ENCODE results near the gene NARF. TPM values are rescaled to one million over a fixed set of nuclear protein-coding genes. Genes with fewer than 3 reads are reported as not detected.

Gene NARF
- total RNA-seq, 2 experiments from 2014 or later = 114 TPM

DNA sequence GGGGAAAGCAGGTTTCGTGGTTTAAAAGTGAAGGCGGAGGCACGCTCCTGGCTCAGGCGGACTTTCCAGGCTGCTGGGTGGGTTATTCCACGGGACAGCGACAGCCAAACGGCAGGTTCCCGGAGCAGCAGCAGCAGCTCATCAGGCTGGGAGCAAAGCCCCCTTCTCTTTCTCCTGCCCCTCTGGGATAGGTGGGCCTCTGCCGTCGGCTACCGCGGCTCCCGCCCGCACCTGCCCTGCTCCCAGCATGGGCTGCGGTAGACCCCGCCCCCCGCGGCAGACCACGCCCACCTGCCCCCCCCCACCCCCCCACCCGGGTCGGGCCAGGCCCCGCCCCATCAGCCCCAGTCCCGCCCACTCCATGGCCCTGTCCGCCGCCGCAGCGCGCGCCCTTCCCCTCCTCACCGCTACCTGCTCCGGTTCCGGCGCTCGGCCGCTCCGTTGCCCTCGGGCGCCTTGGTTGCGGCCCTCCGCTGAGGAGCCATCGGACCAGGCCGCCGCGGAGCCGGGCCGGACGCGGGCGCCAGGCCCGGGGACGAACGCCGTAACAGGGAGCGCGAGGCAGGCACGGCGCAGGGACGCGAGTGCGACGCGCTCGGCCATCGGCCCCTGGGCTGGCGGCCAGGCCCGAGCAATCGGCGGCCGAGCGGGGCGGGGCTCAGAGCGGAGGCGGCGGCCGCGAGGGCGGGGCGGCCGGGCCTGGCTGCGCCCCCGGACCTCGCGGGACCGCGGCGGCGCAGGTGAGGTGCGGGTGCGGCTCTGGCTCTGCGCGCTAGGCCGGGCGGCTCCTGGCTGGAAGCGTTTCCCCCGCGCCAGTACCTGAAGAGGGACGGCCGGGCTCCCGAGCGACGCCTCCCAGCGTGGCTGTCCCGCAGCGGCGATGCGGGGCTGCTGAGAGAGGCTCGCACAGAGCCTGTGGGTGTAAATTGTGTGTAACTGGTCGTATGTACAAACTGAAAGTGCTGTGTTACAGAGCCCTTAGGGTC, 40.2 kb upstream of the NARF start, which contains the start of the genes HEXD and OGFOD3:
Gene HEXD (plus strand): TSS at position 347 of the 986 bp plus-strand sequence. CDS start 1,453 bp downstream, outside the sequence.
Gene OGFOD3 (minus strand): TSS at position 586 of the 986 bp plus-strand sequence. CDS start 101 bp downstream, at position 485.
- no peaks in the 10 kb centered on the region for H3K27me3 Mint-ChIP-seq
- H3K4me1 Mint-ChIP-seq = peaks cover 25% of the 10 kb centered on the region
- CTCF ChIA-PET = interaction anchor here (0.6 to 1.7 kb wide), 8 partner anchors 17 to 399 kb away, joined by 3 to 7 read pairs (median 4); partner anchors contain the start of genes CSNK1D and TEX19
- H3K36me3 Mint-ChIP-seq = peaks cover 23% of the 10 kb centered on the region
- ATAC-seq = peak; percentile 91
- H3K9me3 Mint-ChIP-seq (ENCODE audit: low read depth) = no peaks in the 10 kb centered on the region
- H3K27ac Mint-ChIP-seq = peak within 1 kb of the TSS; percentile 89
- peak within 1 kb of the TSS; percentile 80 for H3K4me3 Mint-ChIP-seq
- DNase-seq = peak; percentile 88

DNA sequence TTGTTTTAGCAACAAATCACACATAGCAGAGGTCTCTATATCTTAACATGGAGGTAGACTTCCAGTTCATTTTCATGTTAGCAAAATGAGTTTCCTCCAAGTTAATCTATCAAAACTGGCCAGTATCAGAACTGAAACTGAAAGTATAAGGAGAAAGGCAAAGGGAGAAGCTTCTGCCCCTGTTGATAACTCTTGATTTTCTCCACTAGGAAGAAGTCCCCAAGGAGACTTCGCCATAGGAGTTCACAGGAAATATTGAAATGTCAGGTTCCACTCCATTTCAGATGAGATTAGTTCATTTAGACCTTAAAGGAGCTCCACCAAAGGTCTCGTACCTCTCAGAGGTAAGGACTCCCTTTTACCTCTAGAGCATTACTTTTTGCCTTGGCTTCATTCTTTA, 39.0 kb upstream of the NARF start:
- peaks cover 23% of the 10 kb centered on the region for H3K36me3 Mint-ChIP-seq
- H3K27ac Mint-ChIP-seq = peak overlapping the region; percentile 89
- peak overlapping the region; percentile 80 for H3K4me3 Mint-ChIP-seq
- DNase-seq = no peak
- no peaks in the 10 kb centered on the region for H3K9me3 Mint-ChIP-seq (ENCODE audit: low read depth)
- no peak for ATAC-seq
- peaks cover 24% of the 10 kb centered on the region for H3K4me1 Mint-ChIP-seq
- H3K27me3 Mint-ChIP-seq = no peaks in the 10 kb centered on the region
- CTCF ChIA-PET = interaction anchor here (0.8 to 1.6 kb wide), 9 partner anchors 8 to 220 kb away, joined by 3 to 6 read pairs (median 3); partner anchors contain the start of gene TEX19

DNA sequence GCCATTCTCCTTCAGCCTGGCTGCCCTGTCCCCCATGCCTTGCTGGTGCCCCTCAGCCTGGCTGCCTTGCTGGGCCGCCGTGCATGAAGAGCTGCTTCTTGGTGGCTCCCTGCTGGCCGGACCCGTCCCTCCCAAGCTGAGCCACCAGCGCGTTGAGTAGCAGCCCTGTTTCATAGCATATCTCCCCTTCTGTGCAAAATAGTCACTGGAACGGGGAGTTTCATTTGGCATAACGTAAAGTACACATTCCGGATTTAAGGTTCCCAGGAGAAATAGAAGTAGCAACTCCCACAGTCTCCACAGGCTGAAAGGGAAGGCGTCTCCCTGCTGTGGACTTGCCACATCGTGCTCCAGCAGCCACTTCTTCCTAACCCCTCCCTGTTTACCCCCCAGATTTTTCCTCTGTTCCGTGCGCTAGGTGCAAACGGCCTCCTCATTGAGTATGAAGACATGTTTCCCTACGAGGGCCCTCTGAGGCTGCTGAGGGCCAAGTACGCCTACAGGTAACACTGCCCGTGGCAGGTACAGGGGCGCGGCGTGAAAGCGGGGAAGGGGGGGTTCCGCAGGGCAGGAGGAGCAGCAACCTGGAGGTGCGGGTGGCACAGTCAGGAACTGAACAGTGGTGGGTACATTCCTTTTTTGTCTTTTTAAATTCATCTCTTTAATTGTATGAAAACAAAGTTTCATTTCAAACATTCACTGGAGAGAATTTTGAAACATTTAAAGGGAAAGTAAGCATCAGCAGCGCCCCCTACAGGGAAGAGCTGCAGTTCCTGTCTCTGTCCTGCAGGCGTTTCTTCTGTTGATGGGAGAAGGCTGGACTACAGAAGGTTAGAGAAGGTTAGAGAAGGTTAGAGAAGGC, 34.3 kb upstream of the NARF start:
- Mint-ChIP-seq H3K4me1 (peaks cover 26% of the 10 kb centered on the region), H3K9me3 (ENCODE audit: low read depth) (no peaks in the 10 kb centered on the region), H3K27ac (peak overlapping the region; percentile 35), H3K36me3 (peaks cover 33% of the 10 kb centered on the region), H3K27me3 (no peaks in the 10 kb centered on the region), H3K4me3 (no peak overlapping the region)
- CTCF ChIA-PET = interaction anchor here (0.6 to 3.0 kb wide), 16 partner anchors 8 to 304 kb away, joined by 3 to 12 read pairs (median 3); partner anchors contain the start of gene FOXK2
- ATAC-seq = peak; percentile 59
- peak; percentile 74 for DNase-seq

DNA sequence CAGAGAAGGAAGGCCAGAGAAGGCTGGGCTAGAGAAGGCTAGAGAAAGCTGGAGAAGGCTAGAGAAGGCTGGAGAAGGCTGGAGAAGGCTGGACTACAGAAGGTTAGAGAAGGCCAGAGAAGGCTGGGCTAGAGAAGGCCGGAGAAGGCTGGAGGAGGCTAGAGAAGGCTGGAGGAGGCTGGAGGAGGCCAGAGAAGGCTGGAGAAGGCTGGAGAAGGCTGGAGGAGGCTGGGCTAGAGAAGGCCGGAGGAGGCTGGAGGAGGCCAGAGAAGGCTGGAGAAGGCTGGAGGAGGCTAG, 33.7 kb upstream of the NARF start:
- Mint-ChIP-seq H3K27ac (peak overlapping the region; percentile 35), H3K4me1 (peaks cover 26% of the 10 kb centered on the region), H3K4me3 (no peak overlapping the region), H3K9me3 (ENCODE audit: low read depth) (no peaks in the 10 kb centered on the region), H3K27me3 (no peaks in the 10 kb centered on the region), H3K36me3 (peaks cover 34% of the 10 kb centered on the region)
- CTCF ChIA-PET = interaction anchor here (0.6 to 3.0 kb wide), 16 partner anchors 9 to 304 kb away, joined by 3 to 12 read pairs (median 3); partner anchors contain the start of gene FOXK2
- no peak for DNase-seq
- peak; percentile 24 for ATAC-seq

DNA sequence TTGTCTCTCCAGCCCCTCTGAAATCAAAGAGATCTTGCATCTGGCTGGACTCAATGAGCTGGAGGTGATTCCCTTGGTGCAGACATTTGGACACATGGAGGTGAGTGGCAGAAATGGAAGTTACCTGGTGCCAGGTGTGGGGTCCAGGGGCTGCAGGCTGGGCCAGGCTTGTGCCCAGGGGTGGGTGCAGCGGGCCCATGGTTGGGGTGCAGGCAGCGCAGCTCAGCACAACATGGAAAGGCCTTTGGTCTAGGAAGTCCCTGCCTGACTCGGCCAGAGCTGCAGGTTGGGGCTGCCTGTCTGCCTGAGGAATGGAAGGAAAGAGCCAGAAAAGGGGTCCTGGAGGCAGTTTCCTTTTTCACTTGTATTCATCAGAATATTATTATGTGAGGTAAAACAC, 30.0 kb upstream of the NARF start:
- no peak for ATAC-seq
- CTCF ChIA-PET = interaction anchor here (1.2 to 1.4 kb wide), 2 partner anchors 9 to 21 kb away, joined by 3 to 7 read pairs; no protein-coding TSS in a partner anchor
- Mint-ChIP-seq H3K36me3 (peaks cover 15% of the 10 kb centered on the region), H3K4me3 (no peak overlapping the region), H3K9me3 (ENCODE audit: low read depth) (no peaks in the 10 kb centered on the region), H3K27me3 (no peaks in the 10 kb centered on the region), H3K4me1 (peaks cover 24% of the 10 kb centered on the region), H3K27ac (peak overlapping the region; percentile 71)
- DNase-seq = no peak

DNA sequence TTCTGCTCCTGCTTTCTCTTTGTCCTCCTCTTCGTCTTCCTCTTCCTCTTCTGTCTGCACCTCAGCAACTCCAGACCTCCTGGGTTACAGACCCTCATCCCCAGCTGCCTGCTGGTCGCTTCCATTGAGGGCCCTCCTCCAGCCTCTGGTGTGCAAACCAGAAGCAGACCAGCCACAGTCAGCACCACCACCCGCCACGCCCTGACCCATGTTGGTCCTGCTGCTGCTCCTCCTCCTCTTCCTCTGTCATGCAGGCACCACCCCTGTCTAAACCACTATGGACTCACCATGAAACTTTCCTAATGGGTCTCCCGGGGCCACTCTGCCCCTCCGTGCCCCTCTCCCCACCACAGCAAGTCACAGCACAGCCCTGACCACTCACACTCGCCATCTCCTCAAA, 28.7 kb upstream of the NARF start:
- ATAC-seq (no peak), DNase-seq (no peak)
- Mint-ChIP-seq H3K27ac (peak overlapping the region; percentile 71), H3K4me3 (peak overlapping the region; percentile 16), H3K4me1 (peaks cover 27% of the 10 kb centered on the region), H3K36me3 (peaks cover 13% of the 10 kb centered on the region), H3K27me3 (no peaks in the 10 kb centered on the region), H3K9me3 (ENCODE audit: low read depth) (no peaks in the 10 kb centered on the region)
- CTCF ChIA-PET = interaction anchor here (1.4 to 1.5 kb wide), 2 partner anchors 15 to 22 kb away, joined by 3 read pairs; no protein-coding TSS in a partner anchor

DNA sequence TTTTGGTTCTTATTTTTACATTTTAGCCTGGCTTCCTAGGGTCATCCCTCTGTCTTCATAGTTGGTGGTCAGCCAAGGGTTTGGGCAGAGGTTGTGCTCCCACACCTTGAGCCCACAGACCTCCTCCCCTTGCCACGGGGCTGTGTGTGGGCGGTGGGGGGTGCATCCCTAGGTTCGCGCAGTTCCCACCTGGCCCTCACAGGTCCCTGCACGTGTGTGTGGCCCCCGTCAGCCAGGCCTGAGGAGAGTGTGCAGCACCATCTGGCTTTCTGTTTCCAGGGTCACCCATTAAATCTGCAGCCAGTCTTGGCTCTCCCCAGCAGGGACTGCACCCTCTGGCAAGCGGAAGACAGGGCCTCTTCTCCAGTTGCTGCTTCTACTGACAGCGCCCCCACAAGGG, 26.5 kb upstream of the NARF start:
- peaks cover 9% of the 10 kb centered on the region for H3K36me3 Mint-ChIP-seq
- peaks cover 33% of the 10 kb centered on the region for H3K4me1 Mint-ChIP-seq
- ATAC-seq (no peak), DNase-seq (no peak)
- CTCF ChIA-PET = no interaction called here
- H3K4me3 Mint-ChIP-seq = no peak overlapping the region
- H3K27ac Mint-ChIP-seq = no peak overlapping the region
- H3K27me3 Mint-ChIP-seq = no peaks in the 10 kb centered on the region
- H3K9me3 Mint-ChIP-seq (ENCODE audit: low read depth) = no peaks in the 10 kb centered on the region

DNA sequence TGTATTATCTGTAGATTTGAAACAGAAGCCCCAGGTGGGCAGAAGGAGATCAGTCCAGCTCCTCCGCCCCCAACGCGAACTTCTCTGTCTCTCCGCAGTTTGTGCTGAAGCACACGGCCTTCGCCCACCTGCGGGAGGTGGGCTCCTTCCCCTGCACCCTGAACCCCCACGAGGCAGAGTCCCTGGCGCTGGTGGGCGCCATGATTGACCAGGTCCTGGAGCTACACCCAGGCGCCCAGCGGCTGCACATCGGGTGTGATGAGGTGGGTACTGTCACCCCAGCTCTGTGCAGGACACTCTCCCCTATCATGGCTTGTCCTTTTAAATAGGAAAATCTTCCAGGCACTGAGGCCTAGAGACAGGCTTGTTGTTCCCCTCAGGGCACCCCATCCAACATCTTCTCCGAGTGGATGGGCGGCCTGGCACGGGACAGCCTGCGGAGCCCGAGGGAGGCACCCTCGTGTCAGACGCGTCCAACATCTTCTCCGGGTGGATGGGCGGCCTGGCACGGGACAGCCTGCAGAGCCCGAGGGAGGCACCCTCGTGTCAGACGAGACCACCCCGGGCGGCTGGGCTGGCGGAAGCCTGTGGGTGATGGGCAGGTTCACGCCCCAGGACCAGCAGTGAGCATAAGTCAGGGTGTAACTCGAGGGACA, 24.9 kb upstream of the NARF start:
- H3K27me3 Mint-ChIP-seq = no peaks in the 10 kb centered on the region
- DNase-seq (no peak), ATAC-seq (no peak)
- no peaks in the 10 kb centered on the region for H3K9me3 Mint-ChIP-seq (ENCODE audit: low read depth)
- peaks cover 5% of the 10 kb centered on the region for H3K36me3 Mint-ChIP-seq
- CTCF ChIA-PET = interaction anchor here (2.3 kb wide), 1 partner anchor 9 kb away, joined by 7 read pairs; no protein-coding TSS in a partner anchor
- H3K4me1 Mint-ChIP-seq = peaks cover 31% of the 10 kb centered on the region
- H3K27ac Mint-ChIP-seq = peak overlapping the region; percentile 28
- no peak overlapping the region for H3K4me3 Mint-ChIP-seq

DNA sequence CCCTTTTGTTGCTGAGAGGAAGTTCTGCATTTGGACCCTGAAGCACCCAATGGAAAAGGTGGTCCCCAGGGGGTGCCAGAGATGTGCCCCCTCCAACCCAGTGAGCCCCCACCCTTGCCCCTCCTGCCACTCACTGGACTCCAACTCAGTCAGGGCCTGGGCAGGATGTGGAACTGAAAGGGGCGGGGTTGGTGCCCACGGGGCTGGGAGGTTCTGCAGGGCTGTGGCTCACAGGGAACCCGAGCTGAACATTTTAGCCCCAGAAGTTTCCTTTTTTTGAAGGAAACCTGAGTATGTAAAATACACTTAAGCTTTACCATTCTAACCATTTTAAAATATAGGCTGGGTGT, 24.4 kb upstream of the NARF start:
- DNase-seq (peak; percentile 78), ATAC-seq (peak; percentile 77)
- no peaks in the 10 kb centered on the region for H3K9me3 Mint-ChIP-seq (ENCODE audit: low read depth)
- H3K27ac Mint-ChIP-seq = peak overlapping the region; percentile 64
- CTCF ChIA-PET = interaction anchor here (2.3 kb wide), 1 partner anchor 10 kb away, joined by 7 read pairs; no protein-coding TSS in a partner anchor
- peaks cover 26% of the 10 kb centered on the region for H3K4me1 Mint-ChIP-seq
- no peak overlapping the region for H3K4me3 Mint-ChIP-seq
- H3K36me3 Mint-ChIP-seq = peaks cover 5% of the 10 kb centered on the region
- H3K27me3 Mint-ChIP-seq = no peaks in the 10 kb centered on the region

DNA sequence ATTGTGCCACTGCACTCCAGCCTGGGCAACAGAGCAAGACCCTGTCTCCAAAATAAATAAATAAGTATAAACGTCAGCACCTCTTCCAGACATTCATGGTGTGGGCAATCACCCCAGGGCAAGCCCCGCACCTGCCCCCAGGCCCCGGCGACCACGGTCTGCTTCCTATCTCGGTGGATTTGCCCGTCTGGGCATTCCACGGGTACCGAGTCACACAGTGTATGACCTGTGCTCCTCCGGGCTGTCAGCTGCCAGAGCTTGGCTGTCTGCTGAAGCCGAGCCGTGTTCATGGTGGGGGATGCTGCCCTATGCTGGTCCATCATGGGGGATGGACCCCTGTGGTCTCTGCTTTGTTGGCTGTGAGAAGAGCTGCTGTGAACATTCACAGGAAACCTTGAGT, 23.4 kb upstream of the NARF start:
- Mint-ChIP-seq H3K27ac (peak overlapping the region; percentile 59), H3K27me3 (no peaks in the 10 kb centered on the region), H3K36me3 (peaks cover 3% of the 10 kb centered on the region), H3K4me1 (peaks cover 17% of the 10 kb centered on the region), H3K4me3 (no peak overlapping the region), H3K9me3 (ENCODE audit: low read depth) (no peaks in the 10 kb centered on the region)
- CTCF ChIA-PET = interaction anchor here (1.9 to 2.3 kb wide), 2 partner anchors 10 to 18 kb away, joined by 5 to 7 read pairs; partner anchors contain the start of gene HEXD
- DNase-seq (no peak), ATAC-seq (no peak)

DNA sequence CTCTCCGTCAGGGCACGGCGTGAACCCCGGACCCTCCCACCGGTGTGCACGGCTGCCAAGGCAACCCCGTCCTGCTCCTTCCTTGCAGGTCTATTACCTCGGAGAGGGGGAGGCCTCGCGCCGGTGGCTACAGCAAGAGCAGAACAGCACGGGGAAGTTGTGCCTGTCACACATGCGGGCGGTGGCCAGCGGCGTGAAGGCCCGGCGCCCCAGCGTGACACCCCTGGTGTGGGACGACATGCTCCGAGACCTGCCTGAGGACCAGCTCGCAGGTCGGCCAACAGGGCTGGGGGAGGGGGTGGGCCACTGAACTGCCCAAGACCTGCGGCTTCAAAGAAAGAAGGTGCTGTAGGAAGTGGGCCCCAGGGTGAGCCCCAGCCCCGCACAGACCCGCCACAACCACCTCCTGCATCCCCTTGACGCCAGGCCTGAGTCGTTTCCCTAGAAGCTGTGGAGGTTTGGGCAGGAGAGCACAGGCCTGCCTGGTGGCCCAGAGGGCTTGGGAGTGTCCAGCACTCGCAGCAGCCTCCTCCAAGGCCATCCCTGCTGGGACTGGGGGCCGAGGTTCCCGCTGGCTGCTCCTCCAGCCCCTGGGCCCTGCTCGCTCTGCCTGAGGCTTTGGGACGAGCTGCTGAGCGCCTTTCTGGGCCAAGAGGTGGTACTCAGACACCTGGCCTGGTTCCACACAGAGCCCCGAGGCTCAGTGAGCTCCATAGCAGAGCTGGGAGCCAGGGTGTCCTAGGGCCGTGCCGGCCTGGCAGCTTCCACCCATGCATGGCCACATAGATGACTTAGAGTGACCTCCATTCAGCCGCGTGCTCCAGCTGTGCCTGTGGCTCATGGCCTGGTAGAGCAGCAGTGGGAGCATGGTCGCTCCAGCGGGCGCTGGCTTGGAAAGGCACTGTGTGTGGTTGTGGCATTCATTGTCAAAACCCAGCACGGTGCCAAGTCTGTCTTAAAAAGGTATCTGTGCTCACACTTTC, 22.6 kb upstream of the NARF start:
- Mint-ChIP-seq H3K4me3 (no peak overlapping the region), H3K27ac (no peak overlapping the region), H3K9me3 (ENCODE audit: low read depth) (no peaks in the 10 kb centered on the region), H3K36me3 (no peaks in the 10 kb centered on the region), H3K27me3 (no peaks in the 10 kb centered on the region), H3K4me1 (peaks cover 12% of the 10 kb centered on the region)
- CTCF ChIA-PET = interaction anchor here (1.1 to 1.9 kb wide), 2 partner anchors 11 to 18 kb away, joined by 4 to 5 read pairs; partner anchors contain the start of gene HEXD
- no peak for ATAC-seq
- no peak for DNase-seq

Data from activated CD8-positive, alpha-beta memory T cell treated with anti-CD3 and anti-CD28 coated beads, Interleukin-2, amount 10 ng/mL, durations not matched to agents 7 days and 5 days (primary cell).